ENCODE results near the gene NME7. TPM values are rescaled to one million over a fixed set of nuclear protein-coding genes. Genes with fewer than 3 reads are reported as not detected.

The NME7 gene
- polyA plus RNA-seq, 1 of the 3 experiments (the other 2 are of a cell fraction): 13.7 TPM

DNA sequence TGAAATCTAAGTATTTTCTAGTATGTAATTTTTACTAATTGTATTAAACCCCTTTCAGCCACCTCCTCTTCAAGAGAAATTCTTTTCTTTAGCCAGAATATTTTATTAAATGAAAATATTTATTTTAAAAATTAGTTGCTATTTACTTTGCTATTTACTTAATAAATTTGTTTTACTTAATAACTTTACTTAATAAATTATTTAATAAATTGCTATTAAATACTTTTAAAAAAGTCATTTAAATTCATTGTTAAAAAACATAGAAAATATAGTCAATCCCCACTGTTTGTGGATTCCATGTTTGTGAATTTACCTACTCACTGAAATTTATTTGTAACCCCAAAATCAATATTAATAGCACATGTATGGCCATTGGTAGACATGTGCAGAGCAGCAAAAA lies 155.5 kb downstream of the NME7 start:
- H4K20me1 ChIP-seq (ENCODE audit: insufficient read depth): no peaks in the 10 kb centered on the region
- no peak overlapping the region for H3K27ac ChIP-seq (ENCODE audit: low read depth in 2 of 2, low read length in 1 of 2)
- H3K36me3 ChIP-seq (replicated peaks in 1 of 2; ENCODE audit: control insufficient read depth in 1 of 2, insufficient read depth in 2 of 2, low read length in 1 of 2): peaks cover 0 to 3% of the 10 kb centered on the region in 2 experiments
- TF ChIP-seq JUND (IDR thresholded peaks at IDR 0.05): no peak
- TF ChIP-seq RAD21 (IDR thresholded peaks at IDR 0.05; ENCODE audit: low read length): no peak
- TF ChIP-seq, protein P1, sequence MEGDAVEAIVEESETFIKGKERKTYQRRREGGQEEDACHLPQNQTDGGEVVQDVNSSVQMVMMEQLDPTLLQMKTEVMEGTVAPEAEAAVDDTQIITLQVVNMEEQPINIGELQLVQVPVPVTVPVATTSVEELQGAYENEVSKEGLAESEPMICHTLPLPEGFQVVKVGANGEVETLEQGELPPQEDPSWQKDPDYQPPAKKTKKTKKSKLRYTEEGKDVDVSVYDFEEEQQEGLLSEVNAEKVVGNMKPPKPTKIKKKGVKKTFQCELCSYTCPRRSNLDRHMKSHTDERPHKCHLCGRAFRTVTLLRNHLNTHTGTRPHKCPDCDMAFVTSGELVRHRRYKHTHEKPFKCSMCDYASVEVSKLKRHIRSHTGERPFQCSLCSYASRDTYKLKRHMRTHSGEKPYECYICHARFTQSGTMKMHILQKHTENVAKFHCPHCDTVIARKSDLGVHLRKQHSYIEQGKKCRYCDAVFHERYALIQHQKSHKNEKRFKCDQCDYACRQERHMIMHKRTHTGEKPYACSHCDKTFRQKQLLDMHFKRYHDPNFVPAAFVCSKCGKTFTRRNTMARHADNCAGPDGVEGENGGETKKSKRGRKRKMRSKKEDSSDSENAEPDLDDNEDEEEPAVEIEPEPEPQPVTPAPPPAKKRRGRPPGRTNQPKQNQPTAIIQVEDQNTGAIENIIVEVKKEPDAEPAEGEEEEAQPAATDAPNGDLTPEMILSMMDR (IDR thresholded peaks at IDR 0.05): no peak
- TF ChIP-seq ELF1 (IDR thresholded peaks at IDR 0.05): no peak
- TF ChIP-seq, protein P2, sequence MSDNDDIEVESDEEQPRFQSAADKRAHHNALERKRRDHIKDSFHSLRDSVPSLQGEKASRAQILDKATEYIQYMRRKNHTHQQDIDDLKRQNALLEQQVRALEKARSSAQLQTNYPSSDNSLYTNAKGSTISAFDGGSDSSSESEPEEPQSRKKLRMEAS (IDR thresholded peaks at IDR 0.05; ENCODE audit: low read depth): no peak
- TF ChIP-seq RCOR1 (IDR thresholded peaks at IDR 0.05; ENCODE audit: low read length): no peak
- TF ChIP-seq, protein P3, sequence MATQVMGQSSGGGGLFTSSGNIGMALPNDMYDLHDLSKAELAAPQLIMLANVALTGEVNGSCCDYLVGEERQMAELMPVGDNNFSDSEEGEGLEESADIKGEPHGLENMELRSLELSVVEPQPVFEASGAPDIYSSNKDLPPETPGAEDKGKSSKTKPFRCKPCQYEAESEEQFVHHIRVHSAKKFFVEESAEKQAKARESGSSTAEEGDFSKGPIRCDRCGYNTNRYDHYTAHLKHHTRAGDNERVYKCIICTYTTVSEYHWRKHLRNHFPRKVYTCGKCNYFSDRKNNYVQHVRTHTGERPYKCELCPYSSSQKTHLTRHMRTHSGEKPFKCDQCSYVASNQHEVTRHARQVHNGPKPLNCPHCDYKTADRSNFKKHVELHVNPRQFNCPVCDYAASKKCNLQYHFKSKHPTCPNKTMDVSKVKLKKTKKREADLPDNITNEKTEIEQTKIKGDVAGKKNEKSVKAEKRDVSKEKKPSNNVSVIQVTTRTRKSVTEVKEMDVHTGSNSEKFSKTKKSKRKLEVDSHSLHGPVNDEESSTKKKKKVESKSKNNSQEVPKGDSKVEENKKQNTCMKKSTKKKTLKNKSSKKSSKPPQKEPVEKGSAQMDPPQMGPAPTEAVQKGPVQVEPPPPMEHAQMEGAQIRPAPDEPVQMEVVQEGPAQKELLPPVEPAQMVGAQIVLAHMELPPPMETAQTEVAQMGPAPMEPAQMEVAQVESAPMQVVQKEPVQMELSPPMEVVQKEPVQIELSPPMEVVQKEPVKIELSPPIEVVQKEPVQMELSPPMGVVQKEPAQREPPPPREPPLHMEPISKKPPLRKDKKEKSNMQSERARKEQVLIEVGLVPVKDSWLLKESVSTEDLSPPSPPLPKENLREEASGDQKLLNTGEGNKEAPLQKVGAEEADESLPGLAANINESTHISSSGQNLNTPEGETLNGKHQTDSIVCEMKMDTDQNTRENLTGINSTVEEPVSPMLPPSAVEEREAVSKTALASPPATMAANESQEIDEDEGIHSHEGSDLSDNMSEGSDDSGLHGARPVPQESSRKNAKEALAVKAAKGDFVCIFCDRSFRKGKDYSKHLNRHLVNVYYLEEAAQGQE (IDR thresholded peaks at IDR 0.05; ENCODE audit: low read depth, low read length): no peak
- TF ChIP-seq TAF1 (IDR thresholded peaks at IDR 0.05; ENCODE audit: borderline replicate concordance, low read depth, low read length): no peak
- TF ChIP-seq, protein P4, sequence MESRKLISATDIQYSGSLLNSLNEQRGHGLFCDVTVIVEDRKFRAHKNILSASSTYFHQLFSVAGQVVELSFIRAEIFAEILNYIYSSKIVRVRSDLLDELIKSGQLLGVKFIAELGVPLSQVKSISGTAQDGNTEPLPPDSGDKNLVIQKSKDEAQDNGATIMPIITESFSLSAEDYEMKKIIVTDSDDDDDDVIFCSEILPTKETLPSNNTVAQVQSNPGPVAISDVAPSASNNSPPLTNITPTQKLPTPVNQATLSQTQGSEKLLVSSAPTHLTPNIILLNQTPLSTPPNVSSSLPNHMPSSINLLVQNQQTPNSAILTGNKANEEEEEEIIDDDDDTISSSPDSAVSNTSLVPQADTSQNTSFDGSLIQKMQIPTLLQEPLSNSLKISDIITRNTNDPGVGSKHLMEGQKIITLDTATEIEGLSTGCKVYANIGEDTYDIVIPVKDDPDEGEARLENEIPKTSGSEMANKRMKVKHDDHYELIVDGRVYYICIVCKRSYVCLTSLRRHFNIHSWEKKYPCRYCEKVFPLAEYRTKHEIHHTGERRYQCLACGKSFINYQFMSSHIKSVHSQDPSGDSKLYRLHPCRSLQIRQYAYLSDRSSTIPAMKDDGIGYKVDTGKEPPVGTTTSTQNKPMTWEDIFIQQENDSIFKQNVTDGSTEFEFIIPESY (IDR thresholded peaks at IDR 0.05; ENCODE audit: borderline replicate concordance, low read depth): no peak
- TF ChIP-seq, protein P5, sequence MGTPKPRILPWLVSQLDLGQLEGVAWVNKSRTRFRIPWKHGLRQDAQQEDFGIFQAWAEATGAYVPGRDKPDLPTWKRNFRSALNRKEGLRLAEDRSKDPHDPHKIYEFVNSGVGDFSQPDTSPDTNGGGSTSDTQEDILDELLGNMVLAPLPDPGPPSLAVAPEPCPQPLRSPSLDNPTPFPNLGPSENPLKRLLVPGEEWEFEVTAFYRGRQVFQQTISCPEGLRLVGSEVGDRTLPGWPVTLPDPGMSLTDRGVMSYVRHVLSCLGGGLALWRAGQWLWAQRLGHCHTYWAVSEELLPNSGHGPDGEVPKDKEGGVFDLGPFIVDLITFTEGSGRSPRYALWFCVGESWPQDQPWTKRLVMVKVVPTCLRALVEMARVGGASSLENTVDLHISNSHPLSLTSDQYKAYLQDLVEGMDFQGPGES (IDR thresholded peaks at IDR 0.05; ENCODE audit: low read depth, low read length): no peak
- TF ChIP-seq FOXJ3 (CRISPR knock-in tag; IDR thresholded peaks at IDR 0.05): no peak
- no peak for TF ChIP-seq YY1 (IDR thresholded peaks at IDR 0.05; ENCODE audit: low read depth)
- TF ChIP-seq EP300 (IDR thresholded peaks at IDR 0.05; ENCODE audit: borderline replicate concordance in 1 of 2, low read depth in 1 of 2, low read length in 1 of 2): no peak
- TF ChIP-seq, protein P6, sequence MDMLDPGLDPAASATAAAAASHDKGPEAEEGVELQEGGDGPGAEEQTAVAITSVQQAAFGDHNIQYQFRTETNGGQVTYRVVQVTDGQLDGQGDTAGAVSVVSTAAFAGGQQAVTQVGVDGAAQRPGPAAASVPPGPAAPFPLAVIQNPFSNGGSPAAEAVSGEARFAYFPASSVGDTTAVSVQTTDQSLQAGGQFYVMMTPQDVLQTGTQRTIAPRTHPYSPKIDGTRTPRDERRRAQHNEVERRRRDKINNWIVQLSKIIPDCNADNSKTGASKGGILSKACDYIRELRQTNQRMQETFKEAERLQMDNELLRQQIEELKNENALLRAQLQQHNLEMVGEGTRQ (IDR thresholded peaks at IDR 0.05; ENCODE audit: borderline replicate concordance, low read depth, low read length): no peak
- TF ChIP-seq RFX5 (IDR thresholded peaks at IDR 0.05; ENCODE audit: low read length): no peak
- no peak for TF ChIP-seq POLR2AphosphoS5 (IDR thresholded peaks at IDR 0.05; ENCODE audit: low read depth, low read length)
- TF ChIP-seq FOXM1 (IDR thresholded peaks at IDR 0.05; ENCODE audit: low read depth): no peak
- no peak overlapping the region for H3K4me2 ChIP-seq
- no peaks in the 10 kb centered on the region for H3K79me2 ChIP-seq (ENCODE audit: insufficient read depth)
- CTCF ChIA-PET: no interaction called here
- no peak overlapping the region for H2AFZ ChIP-seq (ENCODE audit: low read depth)
- H3K27me3 ChIP-seq (ENCODE audit: insufficient read depth): no peaks in the 10 kb centered on the region
- peaks cover 13% of the 10 kb centered on the region for H3F3A ChIP-seq (replicated peaks; ENCODE audit: insufficient read depth)
- no peaks in the 10 kb centered on the region for H3K9me2 ChIP-seq
- no peak overlapping the region for H3K9ac ChIP-seq
- POLR2A ChIA-PET: no interaction called here
- no peak overlapping the region for H3K4me3 ChIP-seq (ENCODE audit: low read depth in 2 of 2, low read length in 1 of 2)
- H3K9me3 ChIP-seq: no peaks in the 10 kb centered on the region
- peaks cover 0 to 7% of the 10 kb centered on the region in 2 experiments; a peak in 1 of 4 replicates for H3K4me1 ChIP-seq (ENCODE audit: control insufficient read depth in 1 of 2, insufficient read depth in 2 of 2, low read depth in 1 of 2, low read length in 1 of 2)
- DNase-seq: no peak

Data from SK-N-SH (cell line).